HG03432 (cell line): Measurements from ENCODE around the gene PARP11.

Experiments used
- ATAC-seq: cut with Tn5 transposase; IDR thresholded peaks from one replicate; pipeline ENCODE4 v1.9.1; 2021; ENCODE audit warnings: mild to moderate bottlenecking, moderate library complexity; ENCODE audit not compliant: unreplicated experiment

Gene PARP11, protein sequence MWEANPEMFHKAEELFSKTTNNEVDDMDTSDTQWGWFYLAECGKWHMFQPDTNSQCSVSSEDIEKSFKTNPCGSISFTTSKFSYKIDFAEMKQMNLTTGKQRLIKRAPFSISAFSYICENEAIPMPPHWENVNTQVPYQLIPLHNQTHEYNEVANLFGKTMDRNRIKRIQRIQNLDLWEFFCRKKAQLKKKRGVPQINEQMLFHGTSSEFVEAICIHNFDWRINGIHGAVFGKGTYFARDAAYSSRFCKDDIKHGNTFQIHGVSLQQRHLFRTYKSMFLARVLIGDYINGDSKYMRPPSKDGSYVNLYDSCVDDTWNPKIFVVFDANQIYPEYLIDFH

DNA sequence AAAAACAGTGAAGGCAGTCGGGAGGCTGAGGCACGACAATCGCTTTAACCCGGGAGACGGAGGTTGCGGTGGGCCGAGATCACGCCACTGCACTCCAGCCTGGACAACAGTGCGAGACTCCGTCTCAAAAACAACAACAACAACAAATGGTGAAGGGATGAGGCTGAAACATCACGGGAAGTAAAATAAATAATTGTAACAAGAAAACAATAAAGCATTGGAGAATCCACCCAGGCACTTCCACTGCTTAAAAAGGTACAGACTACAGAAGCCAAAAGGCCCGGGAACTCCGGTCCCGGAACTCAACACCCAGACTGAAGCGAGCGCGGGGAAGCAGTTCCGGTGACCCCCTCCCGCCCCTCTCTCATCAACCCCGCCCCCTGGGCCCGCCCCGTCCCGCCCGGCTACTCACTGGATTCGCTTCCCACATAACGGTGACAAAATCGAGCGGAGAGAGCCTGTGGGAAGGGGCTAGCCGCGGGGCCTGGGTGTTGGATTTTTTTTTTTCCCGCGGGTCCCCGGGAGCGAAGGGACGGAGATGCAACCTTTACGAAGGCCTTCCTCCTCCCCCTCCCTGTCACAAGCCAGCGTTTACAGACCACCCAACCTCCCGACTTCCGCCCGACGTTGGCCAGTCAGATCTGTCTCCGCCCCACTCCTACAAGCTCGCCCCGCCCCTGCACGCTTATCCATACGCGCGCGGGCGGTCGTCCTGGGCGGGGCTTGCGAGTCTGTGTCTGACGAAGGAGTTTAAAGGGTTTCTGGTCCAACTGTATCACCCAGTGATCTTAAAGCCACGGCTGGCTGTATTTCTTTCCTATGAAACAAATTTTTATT lies at the start of gene PARP11:
Gene PARP11, minus strand, starts transcription at position 600 of the 837 bp plus-strand sequence. Its CDS starts 170 bp downstream, at position 430.
- ATAC-seq, result peak; percentile 98

DNA sequence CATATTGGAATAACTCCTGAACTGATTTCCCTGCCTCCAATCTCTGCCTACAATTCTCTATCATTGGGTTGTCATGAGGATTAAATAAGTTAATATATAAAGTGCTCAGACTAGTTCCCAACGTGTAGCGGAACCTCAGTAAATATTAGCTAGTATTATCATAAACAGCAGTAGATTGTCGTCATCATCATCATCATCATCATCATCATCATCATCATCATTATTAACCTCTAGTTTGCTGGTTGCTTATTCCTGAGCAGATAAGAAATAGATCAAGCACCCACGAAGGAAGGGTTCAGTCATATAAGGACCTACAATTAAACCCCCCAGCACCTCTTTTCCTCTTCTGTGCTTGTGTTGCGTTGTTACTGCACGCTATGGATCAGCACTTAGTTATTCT lies 48.8 kb upstream of the PARP11 start:
- ATAC-seq, result no peak

DNA sequence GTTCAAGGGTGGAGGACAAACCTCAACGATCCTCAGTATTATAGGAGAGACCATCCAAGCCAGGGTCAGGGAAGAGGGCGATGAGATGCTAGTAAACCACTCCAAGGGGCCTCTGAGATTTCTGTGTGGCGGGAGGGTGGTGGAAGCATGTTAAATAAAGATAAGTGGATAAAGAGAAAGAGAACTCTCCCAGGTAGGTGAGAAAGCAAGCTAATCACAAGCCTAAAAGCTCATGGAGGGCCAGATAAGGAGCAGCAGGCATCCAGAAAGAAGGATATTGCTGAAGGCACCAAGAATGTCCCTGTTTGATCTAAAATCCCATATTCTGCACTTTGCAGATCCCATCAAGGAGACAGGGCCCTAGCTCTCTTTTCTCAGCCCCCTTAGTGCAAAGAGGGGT lies 48.3 kb upstream of the PARP11 start:
- no peak for ATAC-seq

DNA sequence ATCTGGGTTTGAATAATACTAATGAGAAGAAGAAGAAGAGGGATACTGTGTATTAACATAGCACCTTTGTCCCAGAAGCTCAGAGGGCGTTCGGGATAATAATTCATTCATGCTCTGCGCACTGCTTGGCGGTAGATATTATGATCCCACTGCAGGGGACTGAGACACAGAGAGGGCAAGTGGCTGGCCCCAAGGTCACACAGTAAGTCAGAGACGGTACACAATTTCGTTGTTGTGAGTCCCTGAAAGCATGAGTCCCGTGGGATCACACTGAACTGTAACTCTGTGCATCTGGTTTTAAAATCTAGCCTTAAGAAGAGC lies 47.9 kb upstream of the PARP11 start:
- no peak for ATAC-seq

DNA sequence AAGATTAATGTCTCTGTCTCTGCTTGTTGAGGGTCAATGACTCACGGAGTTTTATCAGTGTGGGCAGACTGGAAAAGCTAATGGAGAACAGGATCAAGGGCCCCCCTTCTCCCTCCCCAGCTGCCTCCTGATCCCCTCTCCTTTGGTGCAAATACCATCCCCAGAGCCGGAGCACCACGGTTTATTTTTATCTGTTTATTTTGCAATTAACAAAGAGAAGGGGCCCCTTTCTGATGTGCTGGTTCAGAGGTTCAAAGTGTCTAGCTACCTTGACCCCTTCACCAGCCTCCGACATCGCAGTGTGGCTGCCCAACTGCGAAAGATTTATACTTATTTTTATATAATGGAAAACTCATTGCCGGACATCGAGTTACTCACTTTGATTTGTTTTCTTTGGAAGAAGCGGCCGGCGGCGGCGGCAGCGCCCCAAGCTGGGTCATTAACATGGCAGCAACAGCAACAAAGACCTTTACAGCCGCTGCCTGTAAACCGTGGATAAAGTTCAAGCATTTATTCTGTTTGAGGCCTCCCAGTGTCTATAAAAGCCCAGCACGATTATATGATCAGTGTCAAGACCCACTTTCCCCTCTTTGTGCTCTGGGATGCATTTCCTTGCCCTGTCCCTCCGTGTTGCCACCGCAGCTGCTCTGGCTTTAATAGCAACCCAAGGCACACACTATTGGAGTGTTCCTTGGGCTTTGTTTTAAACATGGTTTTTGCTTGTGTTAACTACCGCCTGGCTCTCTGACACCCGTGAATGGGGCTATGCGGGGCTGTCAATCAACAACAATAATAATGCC lies 47.4 kb upstream of the PARP11 start:
- ATAC-seq, result no peak

DNA sequence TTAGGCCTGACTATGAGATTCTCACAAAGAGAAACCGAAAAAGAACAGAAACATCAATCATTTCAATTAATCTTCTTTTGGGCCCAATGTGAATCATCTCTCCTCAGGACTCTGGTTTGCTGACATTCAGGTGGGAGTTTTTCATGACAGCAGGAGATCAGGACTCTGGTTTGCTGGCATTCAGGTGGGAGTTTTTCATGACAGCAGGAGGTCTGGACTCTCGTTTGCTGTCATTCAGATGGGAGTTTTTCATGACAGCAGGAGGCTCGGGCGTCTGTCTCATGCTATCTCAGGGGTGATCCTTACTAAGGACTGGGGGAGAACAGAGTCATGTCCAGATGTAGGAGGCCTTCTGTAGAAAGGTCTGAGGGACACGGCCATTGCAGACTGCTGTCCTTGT lies 40.1 kb upstream of the PARP11 start:
- ATAC-seq, result no peak

DNA sequence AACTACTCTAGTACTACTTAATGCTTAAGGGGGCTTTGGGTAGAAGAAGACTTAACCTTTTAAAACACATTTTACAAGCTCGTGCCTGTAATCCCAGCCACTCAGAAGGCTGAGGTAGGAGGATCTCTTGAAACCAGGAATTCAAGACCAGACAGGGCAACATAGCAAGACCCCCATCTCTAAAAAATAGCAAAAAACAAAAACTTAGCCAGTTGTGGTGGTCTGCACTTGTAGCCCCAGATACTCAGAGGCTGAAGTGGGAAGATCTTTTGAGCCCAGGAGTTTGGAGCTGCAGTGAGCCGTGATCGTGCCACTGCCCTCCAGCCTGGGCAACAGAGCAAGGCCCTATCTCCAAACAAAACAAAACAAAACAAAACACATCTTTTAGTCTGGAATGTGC lies 39.7 kb upstream of the PARP11 start:
- ATAC-seq, result no peak

DNA sequence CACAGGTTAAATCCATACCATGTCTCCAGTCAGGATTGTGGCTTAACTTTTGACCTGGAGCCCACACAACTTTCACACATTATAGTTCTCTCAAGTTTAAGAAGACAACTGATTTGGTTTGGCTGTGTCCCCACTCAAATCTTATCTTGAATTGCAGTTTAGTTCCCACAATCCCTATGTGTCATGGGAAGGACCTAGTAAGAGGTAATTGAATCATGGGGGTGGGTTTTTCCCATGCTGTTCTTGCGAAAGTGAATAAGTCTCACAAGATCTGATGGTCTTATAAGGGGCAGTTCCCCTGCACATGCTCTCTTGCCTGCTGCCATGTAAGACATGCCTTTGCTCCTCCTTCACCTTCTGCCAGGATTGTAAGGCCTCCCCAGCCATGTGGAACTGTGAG lies 38.2 kb upstream of the PARP11 start:
- no peak for ATAC-seq

DNA sequence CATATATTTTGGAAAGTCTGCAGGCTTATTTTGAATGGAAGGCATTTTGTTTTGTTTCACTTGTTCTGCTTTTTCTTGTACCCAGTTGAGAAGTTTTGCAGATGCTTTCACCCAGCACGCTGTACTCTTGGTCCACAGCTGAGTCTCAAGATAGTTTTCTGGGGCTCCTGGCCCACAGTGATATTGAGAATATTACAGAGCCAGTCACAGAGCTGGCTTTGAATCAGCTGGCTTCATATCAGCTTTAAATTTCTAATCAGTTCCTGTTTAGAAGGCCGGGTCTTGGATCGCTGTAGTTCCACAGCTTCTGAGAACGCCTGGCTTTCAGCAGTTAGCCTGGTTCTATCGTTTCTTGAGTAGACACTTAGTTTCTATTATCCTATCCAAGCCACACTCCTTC lies 32.5 kb upstream of the PARP11 start:
- ATAC-seq, result no peak

DNA sequence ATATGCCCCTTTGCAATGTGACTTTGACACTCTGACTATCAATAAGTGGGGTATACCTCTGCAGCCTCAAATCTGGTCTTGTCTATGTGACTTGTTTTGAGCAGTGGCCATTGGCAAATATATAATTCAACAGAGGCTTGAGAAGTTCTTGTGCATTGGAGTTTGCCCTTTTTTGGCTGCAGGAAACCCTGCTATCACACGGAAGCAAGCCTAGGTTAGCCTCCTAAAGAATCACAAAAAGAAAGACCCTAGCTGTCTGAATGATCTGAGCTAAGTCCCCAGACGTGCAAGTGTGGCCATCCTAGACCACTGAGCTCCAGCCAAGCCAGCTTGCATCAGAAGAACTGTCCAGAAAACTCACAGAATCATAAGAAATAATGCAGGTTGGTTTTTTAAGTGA lies 31.8 kb upstream of the PARP11 start:
- no peak for ATAC-seq

DNA sequence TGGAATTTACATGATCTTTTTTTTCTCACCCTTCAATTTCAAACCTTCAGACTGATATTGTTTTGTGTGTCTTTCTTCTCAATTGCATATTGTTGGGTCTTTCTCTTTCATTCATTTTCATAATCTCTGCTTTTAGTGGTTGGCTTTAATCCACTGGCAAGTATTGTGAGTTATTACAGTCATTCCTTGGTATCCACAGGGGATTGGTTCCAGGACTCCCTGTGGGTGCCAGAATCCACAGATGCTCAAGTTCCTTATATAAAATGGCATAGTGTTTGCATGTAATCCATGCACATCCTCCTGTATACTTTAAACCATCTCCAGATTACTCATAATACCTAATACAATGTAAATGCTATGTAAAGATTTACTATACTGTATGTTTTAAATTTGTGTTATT lies 29.7 kb upstream of the PARP11 start:
- no peak for ATAC-seq

DNA sequence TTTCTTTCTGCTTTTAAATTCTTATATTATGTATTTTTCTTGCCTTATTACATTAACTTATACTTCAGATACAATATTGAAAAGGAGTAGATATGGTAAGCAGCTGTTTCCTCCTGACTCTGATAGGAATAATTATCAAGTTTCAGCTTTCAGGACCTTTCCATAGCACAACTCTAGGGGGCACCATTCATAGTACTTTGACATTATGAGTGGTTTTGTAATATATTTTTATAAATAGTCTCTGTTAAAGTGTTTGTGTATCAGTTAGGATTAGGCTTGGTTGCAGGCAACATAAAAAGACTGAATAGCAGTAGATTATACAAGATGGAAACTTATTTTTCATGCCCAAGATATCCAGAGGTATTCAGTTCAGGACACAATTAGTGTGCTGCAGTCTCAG lies 27.9 kb upstream of the PARP11 start:
- no peak for ATAC-seq

DNA sequence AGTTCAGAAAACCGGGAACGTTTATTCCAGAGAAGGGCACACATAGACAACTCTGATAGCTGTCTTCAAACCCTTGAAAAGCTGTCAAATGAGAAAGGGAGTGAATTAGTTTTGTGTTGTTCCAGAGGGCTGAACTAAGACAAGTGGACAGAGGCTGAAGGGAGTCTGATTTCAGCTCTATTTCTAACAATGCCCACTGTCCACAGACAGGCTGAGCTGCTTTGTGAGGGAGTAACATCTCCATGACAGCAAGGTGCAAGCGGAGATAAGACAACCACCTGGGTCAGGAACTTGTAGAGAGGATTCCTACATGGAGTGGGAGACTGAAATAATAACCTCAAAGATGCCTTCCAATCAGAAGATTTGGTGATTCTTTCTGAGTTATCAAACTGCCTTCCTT lies 25.6 kb upstream of the PARP11 start:
- no peak for ATAC-seq

DNA sequence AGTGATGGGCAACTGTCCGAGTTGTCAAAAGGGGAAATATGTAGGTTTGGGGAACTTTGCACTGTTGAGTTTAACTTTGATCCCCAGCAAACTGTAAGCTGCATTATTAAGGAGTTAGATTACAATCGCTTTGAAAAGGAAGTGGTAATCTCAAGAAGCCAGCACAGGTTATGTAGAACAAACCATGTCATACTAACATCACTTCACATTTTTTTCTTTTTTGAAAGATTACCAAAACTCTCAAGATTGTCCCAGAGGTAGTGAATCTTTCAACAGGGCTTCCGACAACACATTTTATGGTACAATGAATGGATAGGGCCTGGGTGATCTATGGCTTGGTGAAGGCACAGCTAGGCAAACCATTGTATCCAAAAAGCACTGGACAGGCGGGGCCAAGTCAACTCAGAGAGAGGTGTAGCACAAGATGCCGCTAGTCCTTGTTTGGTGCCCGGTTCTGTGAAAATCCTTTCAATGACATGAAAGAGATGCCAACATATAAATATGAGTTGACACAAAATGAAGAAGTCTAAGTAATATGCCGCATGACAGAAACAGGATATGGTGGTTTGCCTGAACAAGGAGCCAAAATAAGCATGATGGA lies 24.3 kb upstream of the PARP11 start:
- ATAC-seq, result no peak

DNA sequence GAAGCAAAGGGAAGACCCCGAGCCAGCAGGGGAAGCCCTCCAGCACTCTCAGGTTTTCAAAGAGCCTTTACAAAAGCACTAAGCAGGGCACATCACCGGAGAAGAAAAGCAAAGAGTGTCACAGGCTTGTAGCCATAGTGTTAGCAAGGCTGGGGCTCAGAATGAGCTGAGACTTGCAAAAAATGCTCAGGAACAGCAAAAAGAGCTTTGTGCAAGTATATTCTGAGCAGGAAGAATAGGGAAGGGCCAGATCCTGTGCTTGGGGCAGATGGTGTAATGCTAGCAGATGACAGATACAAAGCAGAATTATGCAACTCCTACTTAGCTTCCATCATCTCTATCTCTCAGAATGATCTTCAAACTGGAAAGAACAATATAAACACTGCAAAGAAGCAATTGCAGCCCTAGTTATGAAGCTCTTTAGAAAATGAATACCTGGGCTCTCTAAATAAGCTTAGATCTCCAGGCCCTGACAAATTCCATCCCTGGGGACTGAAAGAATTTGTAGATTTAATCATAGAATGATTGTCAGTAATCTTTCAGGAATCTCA lies 23.7 kb upstream of the PARP11 start:
- no peak for ATAC-seq

DNA sequence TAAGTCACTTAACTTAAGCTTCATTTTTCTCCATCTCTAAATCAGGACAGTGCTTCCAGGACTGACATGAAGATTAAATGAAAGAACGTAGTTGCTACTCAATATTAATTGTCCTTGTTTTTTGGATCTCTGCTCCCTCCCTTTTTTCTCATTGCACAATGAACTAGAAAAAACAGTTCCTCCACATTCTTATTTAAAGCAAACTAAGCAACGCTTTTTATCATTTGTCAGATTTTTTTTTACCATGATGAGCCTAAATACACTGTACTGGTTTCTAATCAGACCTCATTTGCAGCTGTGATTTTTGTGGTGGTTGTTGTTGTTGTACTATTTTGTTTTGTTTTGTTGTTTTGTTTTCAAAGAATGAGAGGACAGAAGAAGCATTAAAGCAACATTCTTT lies 23.2 kb upstream of the PARP11 start:
- no peak for ATAC-seq

DNA sequence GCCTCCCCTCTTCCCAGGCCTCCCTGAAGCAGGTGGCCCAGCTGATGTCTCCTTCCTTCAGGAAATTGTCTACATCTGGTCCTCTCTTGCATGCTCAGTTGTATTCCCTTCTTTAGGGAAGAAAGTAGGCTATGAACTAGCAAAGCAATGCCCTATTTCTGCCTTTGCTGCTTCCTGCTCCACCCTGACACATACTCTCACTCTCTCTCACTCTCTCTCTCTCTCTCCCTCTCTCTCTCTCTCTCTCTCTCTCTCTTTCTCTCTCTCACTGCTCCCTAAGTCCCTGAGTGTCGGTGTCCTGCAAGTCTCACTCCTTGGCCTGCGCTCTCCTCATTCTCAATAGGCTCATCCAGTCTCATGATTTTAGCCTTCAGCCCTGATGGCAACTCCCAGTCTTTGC lies 19.4 kb upstream of the PARP11 start:
- no peak for ATAC-seq

DNA sequence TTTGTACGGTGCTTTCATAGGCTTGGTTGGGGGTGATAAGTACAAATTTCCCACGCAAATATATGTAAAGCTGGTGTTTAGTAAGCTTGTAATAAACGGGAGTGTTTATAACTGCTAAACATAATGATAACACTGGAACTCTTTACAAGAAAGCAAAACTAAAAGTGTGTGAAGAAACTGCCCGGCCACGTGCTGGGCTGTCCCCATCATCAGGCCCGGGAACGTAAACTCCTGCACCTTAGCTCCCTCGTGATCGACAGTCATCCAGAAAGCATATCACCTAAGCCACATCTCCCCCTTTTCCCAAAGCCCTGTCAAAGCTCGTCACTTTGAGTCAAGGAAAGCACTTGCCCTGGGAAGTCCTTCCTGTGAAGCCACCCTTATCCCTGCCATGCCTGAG lies 18.0 kb upstream of the PARP11 start:
- no peak for ATAC-seq

DNA sequence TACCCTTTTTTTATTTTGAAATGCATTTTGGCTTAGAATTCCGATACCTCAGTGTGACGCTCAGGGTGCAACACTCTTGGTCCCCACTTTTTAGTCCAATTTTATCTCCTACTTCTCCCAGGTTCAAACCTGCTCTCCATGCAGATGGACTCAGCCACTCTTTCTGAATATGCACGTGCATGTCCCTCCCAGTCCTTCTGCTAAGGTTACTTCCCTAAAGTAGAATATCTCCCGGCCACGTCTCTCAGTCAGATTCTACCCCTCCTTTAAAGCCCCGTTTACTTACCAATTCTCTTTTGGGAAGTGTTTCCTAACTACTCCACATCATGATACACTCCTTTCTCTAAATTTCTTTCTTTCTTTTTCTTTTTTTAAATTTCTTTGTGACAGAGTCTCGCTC lies 15.5 kb upstream of the PARP11 start:
- ATAC-seq, result no peak

DNA sequence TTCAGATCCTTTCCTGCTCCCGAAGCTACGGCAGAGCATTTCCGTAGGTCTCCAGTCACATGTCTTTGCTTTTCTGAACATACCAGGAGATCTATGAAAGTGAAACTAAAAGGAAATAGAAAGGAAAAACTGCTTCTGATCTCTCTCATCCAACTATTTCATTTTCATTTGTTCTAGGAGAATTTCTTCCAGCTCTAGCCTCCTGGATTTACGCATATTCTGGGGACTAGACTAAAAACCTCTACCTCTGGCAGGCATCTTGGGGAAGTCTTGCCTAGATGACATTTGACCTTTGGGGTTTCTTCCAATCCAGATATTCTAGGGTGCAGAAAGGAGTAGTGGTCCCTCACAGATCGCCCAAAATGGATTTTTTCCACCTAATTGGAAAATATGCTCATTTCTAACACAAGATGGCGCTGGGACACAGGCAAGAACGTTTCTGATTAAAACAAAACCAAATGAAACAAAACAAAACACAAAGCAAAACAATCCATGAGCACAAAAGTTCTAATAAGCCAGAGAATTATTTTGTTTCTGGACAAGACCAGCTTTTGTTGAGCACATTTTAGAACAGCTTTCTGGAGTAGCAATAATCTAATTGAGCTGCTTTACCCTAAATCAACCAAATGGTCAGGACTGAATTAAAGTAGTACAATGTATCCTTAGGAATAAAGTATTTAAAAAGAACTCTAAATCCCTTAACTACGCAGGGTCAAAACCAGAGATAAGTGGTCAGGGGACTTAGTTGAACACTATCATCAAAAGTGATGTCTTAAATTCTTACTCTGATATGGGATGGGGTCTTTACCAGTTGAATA lies 12.3 kb upstream of the PARP11 start:
- ATAC-seq, result no peak
